Mucosa of gallbladder (tissue), 1 donor: ENCODE results near the gene PDE1A. TPM values are rescaled to one million over a fixed set of nuclear protein-coding genes. Genes with fewer than 3 reads are reported as not detected.

Experiments used
- DNase-seq: peaks from one replicate; pipeline ENCODE4 v3.0.0-alpha.2; 2020; ENCODE audit warnings: low spot score
- total RNA-seq: library from RNA; stranded (reverse); gene quantifications from one replicate; pipeline ENCODE4 v1.2.1, GENCODE V29; 2021
- donor health status: DM: no; HTN: no; CAD: no.

PDE1A gene
- total RNA-seq, 1 donor from 2014 or later: 27.8 TPM

DNA sequence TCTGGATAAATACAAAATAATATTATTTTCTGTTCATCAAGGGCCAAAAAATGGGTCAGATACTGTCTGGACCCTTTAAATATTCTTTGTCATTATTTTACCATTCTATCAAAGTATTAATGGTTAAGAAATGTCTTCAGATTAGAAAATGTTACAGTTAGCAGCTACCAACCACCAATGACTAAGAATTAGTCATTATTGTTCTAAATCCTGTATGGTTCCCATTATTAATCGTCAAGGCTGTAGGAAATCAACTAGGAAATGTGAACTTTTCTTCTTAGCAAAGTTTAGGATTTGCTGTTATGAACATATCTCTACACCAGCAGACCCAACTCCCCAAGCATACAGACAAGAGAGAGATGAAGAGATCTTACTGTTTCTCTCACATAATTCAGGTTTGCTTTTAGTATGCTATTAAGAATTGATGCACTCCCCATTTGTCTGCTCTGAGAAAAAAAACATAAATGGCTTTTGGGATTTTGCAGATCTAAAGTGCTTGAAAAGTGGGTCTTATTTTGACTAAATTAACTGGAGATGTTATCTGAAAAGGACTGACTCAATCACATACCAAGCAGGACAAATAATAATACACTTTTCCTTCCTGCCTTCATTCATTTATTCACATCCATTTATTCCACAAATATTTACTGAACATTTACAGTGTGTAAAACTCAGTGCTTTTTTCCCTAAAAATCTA, 293.5 kb downstream of the PDE1A start:
- no peak for DNase-seq

DNA sequence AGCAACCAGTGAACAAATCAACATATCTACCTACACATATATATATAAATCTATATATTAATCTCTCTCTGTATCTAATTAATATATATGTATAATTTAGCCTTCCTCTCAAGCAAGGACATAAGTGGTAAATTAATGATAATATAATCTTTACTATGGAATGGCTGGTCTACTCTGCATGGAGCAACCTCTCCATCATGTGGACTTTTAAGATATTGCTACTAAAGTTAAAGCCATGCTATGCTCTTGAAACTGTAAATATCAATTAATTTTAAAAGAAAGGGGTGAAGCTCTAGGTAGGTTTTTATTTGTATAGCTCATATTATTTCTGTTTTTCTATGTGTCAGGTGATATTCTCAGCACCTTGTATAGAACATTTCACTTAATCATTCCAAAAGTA, 294.2 kb downstream of the PDE1A start:
- no peak for DNase-seq

DNA sequence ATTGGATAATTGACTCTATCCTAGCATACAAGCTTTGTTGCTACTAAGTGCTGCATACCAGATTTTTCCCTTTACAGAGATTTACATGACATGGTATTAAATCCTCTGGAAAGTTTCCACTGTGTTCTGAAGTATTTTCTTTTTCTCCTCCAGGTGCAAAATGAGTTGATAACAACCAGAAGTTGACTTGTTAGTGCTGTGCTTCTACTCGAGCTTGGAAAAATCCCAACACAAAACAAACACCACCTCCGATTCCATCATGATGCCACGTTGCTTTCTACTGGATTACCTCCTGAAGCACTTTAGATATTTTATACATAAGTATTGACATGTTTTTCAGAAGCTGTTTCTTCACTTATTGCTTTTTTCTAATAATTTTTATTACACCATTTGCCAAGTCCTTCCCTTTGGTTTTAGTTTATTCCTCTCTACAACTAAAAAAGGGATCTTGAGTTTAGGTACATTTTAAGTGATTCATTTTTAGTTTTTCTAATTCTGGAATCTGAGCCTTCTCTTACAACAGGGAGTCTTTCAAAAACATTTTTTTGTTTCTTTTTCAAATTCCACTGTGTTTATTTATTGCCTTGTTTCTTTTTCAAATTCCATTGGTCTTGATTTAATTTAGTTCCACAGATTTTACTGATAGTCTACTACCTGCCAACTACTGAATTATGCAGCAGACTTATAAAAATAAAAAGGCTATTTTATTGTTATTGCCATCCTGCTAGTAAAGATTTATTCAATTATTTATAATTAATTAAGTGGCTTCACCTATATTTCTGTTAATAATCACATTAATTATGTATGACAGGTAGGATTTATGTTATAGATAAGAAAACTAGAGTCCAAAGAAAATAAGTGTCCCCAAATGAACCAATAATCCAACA, 297.8 kb downstream of the PDE1A start:
- DNase-seq: no peak

DNA sequence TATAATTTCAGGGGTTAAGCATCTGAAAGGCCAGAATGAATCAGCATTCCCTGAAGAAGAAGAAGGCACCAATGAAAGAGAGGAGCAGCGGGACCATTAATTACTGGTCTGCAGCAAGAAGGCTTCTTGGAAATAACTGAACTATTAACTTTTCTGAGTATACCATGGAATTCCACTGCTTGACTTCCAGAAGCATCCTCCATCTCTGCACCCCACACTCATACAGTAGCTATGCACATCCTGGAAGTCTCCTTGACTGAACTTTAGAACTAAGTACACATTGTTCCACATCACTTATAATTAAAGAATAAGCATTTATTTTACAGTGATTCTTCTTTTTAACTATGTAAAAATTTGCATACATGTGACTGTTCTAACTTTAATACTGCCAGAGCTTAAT, 309.6 kb downstream of the PDE1A start:
- no peak for DNase-seq

DNA sequence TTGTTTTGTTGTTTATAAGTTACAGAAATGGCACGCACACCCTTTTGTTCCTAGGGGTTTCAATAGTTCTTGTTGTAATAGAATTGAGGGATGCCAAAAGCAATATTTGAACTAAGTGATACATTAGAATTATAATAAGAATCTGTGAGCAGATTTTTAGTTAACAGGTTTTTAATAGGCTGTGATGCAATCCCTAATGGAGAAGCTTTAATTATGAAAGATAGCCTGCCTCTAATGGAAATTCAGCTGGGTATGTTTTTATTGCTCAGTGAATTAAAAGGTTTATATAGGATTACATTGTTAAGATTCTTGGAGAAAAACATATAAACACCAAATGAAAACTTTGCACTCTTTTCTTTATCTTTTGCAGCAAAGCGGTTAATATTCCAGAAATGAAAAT, 310.1 kb downstream of the PDE1A start:
- no peak for DNase-seq

DNA sequence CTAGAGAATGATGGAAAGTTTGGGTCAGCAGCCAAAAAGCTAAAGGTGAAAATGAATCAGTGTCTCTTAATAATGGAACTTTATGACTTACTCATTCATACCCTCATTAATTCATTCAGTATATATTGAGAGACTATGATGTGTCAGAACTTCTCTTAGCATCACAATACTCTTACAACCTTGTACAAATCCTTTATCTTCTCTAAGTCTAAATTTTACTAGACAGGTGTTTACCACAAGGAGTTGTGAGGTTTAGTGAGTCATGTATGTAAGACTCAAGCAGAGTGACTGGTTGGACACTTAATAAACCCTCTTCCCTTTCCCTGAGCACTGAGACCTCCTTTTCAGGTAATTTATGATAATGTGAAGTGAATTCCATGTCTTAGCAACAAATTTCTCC, 311.6 kb downstream of the PDE1A start:
- DNase-seq: no peak

DNA sequence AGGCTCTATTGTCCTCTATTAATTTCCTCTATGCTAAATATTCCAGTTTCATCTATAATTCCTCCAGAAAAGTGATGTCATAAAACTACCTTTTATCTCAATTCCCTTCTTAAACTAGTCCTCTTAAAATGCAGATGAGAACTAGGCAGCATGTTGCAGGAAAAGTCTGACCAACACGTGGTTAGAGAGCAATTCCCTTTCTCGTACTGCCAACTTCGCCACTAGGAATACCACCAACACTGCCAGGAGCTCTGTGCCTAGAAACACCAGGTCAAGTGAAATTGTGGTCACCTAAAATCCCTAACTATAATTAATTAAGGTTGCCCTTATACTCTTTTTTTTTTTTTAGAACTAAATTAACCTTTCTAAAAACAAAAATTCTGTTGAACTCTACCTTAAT, 313.5 kb downstream of the PDE1A start:
- no peak for DNase-seq

DNA sequence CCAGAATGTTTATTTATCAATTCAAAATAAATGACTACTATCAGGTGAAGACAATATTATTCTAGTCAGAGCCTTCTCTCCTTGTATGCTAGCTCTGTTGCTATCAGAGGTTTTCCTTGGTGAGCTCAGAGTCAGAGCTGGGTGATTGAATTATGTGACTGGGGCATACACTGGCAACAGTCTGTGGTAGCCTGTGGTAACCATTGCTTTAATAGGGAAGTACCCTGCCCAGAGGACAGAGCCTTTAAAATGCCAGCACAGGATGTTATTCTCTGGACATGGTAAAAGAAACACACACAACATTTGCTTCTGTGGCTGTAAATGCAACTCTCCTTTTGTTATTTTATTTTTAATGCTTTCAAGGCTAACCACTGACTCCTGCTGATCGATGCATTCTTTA, 316.5 kb downstream of the PDE1A start:
- no peak for DNase-seq

DNA sequence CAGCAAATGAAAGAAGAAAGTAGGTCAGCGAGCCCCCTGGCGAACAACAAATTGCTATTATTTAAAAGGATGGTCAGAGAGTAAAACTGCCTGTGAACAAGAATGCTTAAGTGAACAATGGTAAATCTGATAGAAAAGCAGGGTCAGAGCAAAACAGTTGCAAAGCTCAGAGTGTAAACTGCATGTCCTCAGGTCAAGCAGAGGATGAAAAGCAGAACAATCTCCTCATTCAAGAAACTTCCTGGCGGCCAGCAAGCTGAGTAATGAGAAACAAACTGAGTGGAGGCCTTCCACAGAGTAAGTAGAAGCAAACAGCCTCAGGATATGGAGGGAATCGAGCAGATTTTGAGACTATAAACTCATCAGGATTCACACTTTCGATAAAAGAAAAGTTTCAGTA, 323.3 kb downstream of the PDE1A start:
- DNase-seq: peak; percentile 11

DNA sequence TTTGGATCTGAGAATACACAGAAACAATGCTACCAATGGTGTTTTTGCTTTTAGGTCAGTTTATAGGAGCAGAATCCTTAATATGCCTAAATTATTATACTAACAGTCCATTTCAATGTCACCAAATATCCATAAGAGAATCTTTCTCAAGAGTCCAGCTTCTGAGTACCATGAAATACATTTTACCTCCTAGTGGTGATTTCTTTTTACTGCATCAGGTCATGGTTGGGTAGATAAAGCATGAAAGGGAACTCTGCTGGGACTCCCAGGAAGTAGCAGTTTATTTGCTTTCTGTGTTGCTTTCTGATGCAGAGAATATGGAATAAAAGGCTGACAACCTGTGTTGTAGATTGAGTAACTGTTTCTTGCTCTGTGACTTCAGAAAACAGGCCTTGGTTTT, 325.6 kb downstream of the PDE1A start:
- no peak for DNase-seq

DNA sequence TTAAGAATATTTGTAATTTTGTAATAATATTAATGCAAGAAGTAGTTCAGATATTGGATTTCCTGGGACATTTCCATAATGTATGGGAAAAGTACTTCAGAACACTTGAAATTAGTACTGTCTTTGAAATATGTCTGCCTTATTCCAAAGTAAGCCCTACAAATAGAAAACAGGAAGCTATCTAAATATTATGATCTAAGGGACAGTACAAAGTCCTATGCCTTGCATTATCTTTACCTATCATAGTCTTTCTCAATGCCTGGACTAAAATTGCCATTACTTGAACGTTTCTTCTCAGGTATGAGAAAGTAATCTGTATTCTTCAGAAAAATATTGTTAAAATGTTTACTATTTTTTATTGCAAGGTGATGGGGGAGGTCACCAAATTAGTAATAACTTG, 328.2 kb downstream of the PDE1A start:
- DNase-seq: no peak

DNA sequence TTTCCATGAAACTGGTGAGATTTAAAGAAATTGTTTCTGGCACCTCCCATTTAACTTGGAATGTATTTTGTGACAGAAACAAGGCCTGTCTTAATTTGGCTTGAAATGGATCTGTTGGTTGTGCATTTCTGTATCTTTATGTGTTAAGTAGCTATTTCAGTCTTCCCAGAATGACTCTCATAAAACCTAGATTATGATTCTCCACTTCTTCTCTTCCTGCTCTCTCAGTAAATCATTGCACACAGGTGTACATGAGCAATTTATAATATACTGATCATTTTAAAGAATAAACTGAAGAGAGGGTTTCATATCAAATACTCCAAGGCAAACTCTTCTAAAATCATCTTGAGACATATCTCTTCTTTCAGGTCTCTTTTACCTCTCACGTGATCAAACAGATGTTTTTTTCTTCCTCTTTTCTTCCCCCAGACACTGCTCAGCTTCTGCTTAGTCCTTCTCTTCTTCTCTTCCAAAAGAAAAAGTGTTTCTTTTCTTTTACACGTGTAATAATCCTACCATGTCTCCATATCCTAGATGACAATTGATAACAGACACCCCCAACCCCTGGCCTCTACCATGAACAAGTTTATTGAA, 329.2 kb downstream of the PDE1A start:
- DNase-seq: no peak

DNA sequence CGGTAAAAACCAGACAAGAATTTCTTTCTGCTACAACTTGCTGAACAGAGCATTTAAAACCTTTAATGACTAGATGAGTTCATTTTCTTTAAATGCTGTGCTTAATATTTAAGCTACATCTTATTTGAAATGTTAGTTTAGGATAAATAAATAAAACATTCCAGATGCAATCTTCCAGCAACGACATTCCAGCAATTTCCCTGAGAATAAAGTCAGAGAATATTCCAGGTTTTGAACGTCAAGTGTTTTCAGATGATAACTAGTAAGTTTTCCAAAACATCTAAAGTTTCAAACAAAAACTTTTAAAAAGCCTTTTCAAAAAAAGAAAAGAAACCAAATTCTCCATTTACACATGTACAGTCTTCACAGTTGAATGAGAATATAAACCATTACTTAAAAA, 336.4 kb downstream of the PDE1A start:
- no peak for DNase-seq
